ENCODE measurements around the gene NUDT16L1.

- TF ChIP-seq CTCF (conservative IDR thresholded peaks at IDR 0.05; ENCODE audit: low read depth, low read length) = no peak
- no peak for TF ChIP-seq EZH2 (IDR thresholded peaks at IDR 0.05; ENCODE audit: borderline replicate concordance, low read depth, low read length, poor library complexity, severe bottlenecking)
Observed at GRCh38 chr16:4736546-4736945, 43.2 kb downstream of the NUDT16L1 start.
